ENCODE data around the gene RNASEL. TPM values are rescaled to one million over a fixed set of nuclear protein-coding genes. Genes with fewer than 3 reads are reported as not detected.

Gene RNASEL
- total and polyA plus RNA-seq, 2 experiments from 2014 or later: 0.87 to 2.2 TPM

GRCh38 chr1:182620924-182621585 lies 32.0 kb upstream of the RNASEL start:
- Histone ChIP-seq H3K9me3 (ENCODE audit: low read depth) (no peaks in the 10 kb centered on the region), H3K4me1 (ENCODE audit: low read depth) (peaks cover 2% of the 10 kb centered on the region), H3K27me3 (peaks cover 2% of the 10 kb centered on the region), H3K27ac (no peak overlapping the region), H3K36me3 (no peaks in the 10 kb centered on the region), H3K4me3 (no peak overlapping the region)
- no peak for DNase-seq (ENCODE audit: low read depth in 1 of 2, low spot score in 1 of 2)
- no peak for TF ChIP-seq CTCF (IDR thresholded peaks at IDR 0.05; ENCODE audit: low read depth, low read length)

GRCh38 chr1:182617734-182618351 lies 28.8 kb upstream of the RNASEL start:
- Histone ChIP-seq H3K36me3 (no peaks in the 10 kb centered on the region), H3K27me3 (peaks cover 7% of the 10 kb centered on the region), H3K9me3 (ENCODE audit: low read depth) (no peaks in the 10 kb centered on the region), H3K4me1 (ENCODE audit: low read depth) (peaks cover 12% of the 10 kb centered on the region), H3K27ac (no peak overlapping the region), H3K4me3 (no peak overlapping the region)
- DNase-seq (ENCODE audit: low read depth in 1 of 2, low spot score in 1 of 2): peak in 1 of 2 donors; percentile 38
- TF ChIP-seq CTCF (IDR thresholded peaks at IDR 0.05; ENCODE audit: low read depth, low read length): no peak

GRCh38 chr1:182617014-182617429 lies 28.0 kb upstream of the RNASEL start:
- Histone ChIP-seq H3K4me1 (ENCODE audit: low read depth) (peaks cover 12% of the 10 kb centered on the region), H3K4me3 (no peak overlapping the region), H3K36me3 (no peaks in the 10 kb centered on the region), H3K27ac (no peak overlapping the region), H3K9me3 (ENCODE audit: low read depth) (no peaks in the 10 kb centered on the region), H3K27me3 (peaks cover 7% of the 10 kb centered on the region)
- TF ChIP-seq CTCF (IDR thresholded peaks at IDR 0.05; ENCODE audit: low read depth, low read length): no peak
- no peak for DNase-seq (ENCODE audit: low read depth in 1 of 2, low spot score in 1 of 2)

- H3K9me3 ChIP-seq (ENCODE audit: low read depth): no peaks in the 10 kb centered on the region
- no peak overlapping the region for H3K27ac ChIP-seq
- TF ChIP-seq CTCF (IDR thresholded peaks at IDR 0.05; ENCODE audit: low read depth, low read length): no peak
- DNase-seq (ENCODE audit: low read depth in 1 of 2, low spot score in 1 of 2): peak; percentile 57 to 87
- H3K36me3 ChIP-seq: no peaks in the 10 kb centered on the region
- peaks cover 12% of the 10 kb centered on the region for H3K4me1 ChIP-seq (ENCODE audit: low read depth)
- H3K4me3 ChIP-seq: no peak overlapping the region
- H3K27me3 ChIP-seq: peaks cover 7% of the 10 kb centered on the region
These were observed 27.3 kb upstream of the RNASEL start for GRCh38 chr1:182616130-182617013.

GRCh38 chr1:182615468-182616129 lies 26.5 kb upstream of the RNASEL start:
- DNase-seq (ENCODE audit: low read depth in 1 of 2, low spot score in 1 of 2): peak; percentile 29 to 63
- H3K27ac ChIP-seq: no peak overlapping the region
- H3K4me1 ChIP-seq (ENCODE audit: low read depth): peaks cover 12% of the 10 kb centered on the region

More at GRCh38 chr1:182615468-182616129, 26.5 kb upstream of the RNASEL start:
- Histone ChIP-seq H3K27me3 (peaks cover 7% of the 10 kb centered on the region), H3K36me3 (no peaks in the 10 kb centered on the region), H3K9me3 (ENCODE audit: low read depth) (no peaks in the 10 kb centered on the region), H3K4me3 (peak overlapping the region; percentile 23)
- no peak for TF ChIP-seq CTCF (IDR thresholded peaks at IDR 0.05; ENCODE audit: low read depth, low read length)
